Nephron (organoid): ENCODE results near the gene FNDC4.
A peak's percentile ranks its signal among the peaks of the same experiment; 100 is the strongest.

Source experiments
- H3K27ac Mint-ChIP-seq, 3 experiments: 2 replicates each; pipeline ENCODE4 v1.8.0; 2020; ENCODE audit warnings: mixed read lengths in 3 of 3, mild to moderate bottlenecking in 2 of 3, moderate library complexity in 1 of 3
- H3K27me3 Mint-ChIP-seq: 2 replicates; pipeline ENCODE4 v1.8.0; 2021; ENCODE audit warnings: low read depth, mild to moderate bottlenecking, moderate library complexity, mixed read lengths
- H3K36me3 Mint-ChIP-seq: 2 replicates; pipeline ENCODE4 v1.8.0; 2020; ENCODE audit warnings: low read depth, mixed read lengths
- H3K4me1 Mint-ChIP-seq: 2 replicates; pipeline ENCODE4 v1.8.0; 2020; ENCODE audit warnings: mixed read lengths
- H3K4me3 Mint-ChIP-seq, 3 experiments: 2 replicates each; pipeline ENCODE4 v1.8.0; 2020; ENCODE audit warnings: mild to moderate bottlenecking in 3 of 3, mixed read lengths in 3 of 3, moderate library complexity in 2 of 3
- H3K9me3 Mint-ChIP-seq: 2 replicates; pipeline ENCODE4 v1.8.0; 2020; ENCODE audit warnings: mixed read lengths
- CTCF ChIP-seq, 3 experiments: fragments of 200-600 bp; sonication (generic); IDR thresholded peaks; one replicate each; pipeline ENCODE4 v1.5.0; 2021; ENCODE audit warnings: antibody characterized with exemption in 3 of 3; ENCODE audit not compliant: unreplicated experiment in 3 of 3

Gene FNDC4

DNA sequence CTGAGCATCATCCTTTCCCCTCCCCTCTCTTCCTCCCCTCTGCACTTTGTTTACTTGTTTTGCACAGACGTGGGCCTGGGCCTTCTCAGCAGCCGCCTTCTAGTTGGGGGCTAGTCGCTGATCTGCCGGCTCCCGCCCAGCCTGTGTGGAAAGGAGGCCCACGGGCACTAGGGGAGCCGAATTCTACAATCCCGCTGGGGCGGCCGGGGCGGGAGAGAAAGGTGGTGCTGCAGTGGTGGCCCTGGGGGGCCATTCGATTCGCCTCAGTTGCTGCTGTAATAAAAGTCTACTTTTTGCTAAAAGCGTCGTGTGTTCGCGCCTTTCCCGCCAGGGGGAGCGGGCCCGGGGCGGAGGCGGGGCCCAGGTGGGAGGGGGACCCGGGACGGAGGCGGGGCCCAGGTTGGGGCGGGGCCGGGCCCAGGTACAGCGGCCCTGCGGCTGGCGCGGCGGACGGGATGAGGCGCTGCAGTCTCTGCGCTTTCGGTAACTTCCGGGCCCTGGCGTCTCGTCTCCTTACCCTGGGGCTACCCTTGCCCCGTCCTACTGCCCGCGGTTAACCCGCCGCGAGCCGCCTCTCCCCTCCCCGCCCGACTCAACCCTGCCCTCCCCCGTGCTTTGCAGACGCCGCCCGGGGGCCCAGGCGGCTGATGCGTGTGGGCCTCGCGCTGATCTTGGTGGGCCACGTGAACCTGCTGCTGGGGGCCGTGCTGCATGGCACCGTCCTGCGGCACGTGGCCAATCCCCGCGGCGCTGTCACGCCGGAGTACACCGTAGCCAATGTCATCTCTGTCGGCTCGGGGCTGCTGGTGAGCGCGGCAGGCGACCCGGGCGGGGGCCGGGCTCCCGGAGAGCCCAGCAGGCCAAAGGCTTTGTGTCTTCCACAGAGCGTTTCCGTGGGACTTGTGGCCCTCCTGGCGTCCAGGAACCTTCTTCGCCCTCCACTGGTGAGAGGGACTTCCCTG, 52.8 kb downstream of the FNDC4 start, which contains the start of gene KRTCAP3:
Gene KRTCAP3 (plus strand): TSS at position 424 of the 962 bp plus-strand sequence. CDS start 32 bp downstream, at position 456.
- peak in 2 of 3 experiments; percentile 38 to 41 for TF ChIP-seq CTCF (IDR thresholded peaks at IDR 0.05; ENCODE audit: unreplicated experiment in 3 of 3)
- Mint-ChIP-seq H3K36me3 (peaks cover 62% of the 10 kb centered on the region), H3K4me3 (peak within 1 kb of the TSS in 2 of 3 experiments; percentile 32 to 59), H3K9me3 (no peaks in the 10 kb centered on the region), H3K27ac (peak within 1 kb of the TSS in 2 of 3 experiments; percentile 2 to 10), H3K4me1 (no peaks in the 10 kb centered on the region), H3K27me3 (no peaks in the 10 kb centered on the region)
